Measurements from ENCODE around the gene SLC35E3.
"Not testable (repeated sequence)": the region's sequence is repeated elsewhere in the genome, so short reads cannot be mapped to it uniquely, and the experiment has no call there.

Gene SLC35E3

DNA sequence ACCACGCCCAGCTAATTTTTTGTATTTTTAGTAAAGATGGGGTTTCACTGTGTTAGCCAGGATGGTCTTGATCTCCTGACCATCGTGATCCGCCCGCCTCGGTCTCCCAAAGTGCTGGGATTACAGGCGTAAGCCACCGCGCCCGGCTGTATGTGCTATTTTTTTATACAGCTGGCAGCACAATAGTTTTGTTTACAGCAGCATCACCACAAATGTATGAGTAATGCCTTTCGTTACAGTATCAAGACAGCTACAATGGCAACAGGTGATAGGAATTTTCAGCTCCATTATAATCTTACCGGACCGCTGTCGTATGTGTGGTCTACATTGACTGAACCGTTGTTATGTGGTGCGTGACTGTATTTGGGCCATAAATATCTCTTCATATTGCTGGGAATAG, 50.4 kb downstream of the SLC35E3 start:
- Histone ChIP-seq H3K36me3 (ENCODE audit: control insufficient read depth, insufficient read depth, low read length, severe bottlenecking) (no peaks in the 10 kb centered on the region), H3K9ac (ENCODE audit: low read length) (no peak overlapping the region), H3K4me1 (ENCODE audit: control insufficient read depth, insufficient read depth, low read length) (peaks cover 4% of the 10 kb centered on the region), H3K9me3 (ENCODE audit: control insufficient read depth, low read length) (no peaks in the 10 kb centered on the region), H3K4me3 (ENCODE audit: low read length) (no peak overlapping the region), H3K27me3 (replicated peaks; ENCODE audit: control insufficient read depth, insufficient read depth, low read length) (no peaks in the 10 kb centered on the region)
- no peak for DNase-seq (ENCODE audit: low read depth)

DNA sequence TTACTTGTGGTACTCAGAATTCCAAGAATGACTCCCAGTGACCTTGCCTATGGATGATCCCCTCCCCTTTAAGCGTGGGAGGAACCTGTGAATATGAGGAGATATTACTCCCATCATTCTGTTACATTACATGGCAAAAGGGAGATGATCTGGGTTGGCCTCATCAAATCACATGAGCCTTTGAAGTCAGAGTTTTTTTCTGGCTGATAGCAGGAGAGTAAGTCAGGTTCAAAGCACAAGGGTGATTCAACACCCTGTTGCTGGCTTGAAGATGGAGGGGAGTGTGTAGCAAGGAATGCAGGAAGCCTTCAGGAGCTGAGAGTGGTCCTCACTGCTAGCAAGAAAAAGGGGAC, 52.9 kb downstream of the SLC35E3 start:
- peaks cover 12% of the 10 kb centered on the region for H3K4me1 ChIP-seq (ENCODE audit: control insufficient read depth, insufficient read depth, low read length)
- H3K4me3 ChIP-seq (ENCODE audit: low read length) = no peak overlapping the region
- no peaks in the 10 kb centered on the region for H3K9me3 ChIP-seq (ENCODE audit: control insufficient read depth, low read length)
- no peaks in the 10 kb centered on the region for H3K27me3 ChIP-seq (replicated peaks; ENCODE audit: control insufficient read depth, insufficient read depth, low read length)
- no peak for DNase-seq (ENCODE audit: low read depth)
- H3K36me3 ChIP-seq (ENCODE audit: control insufficient read depth, insufficient read depth, low read length, severe bottlenecking) = no peaks in the 10 kb centered on the region
- H3K9ac ChIP-seq (ENCODE audit: low read length) = no peak overlapping the region

DNA sequence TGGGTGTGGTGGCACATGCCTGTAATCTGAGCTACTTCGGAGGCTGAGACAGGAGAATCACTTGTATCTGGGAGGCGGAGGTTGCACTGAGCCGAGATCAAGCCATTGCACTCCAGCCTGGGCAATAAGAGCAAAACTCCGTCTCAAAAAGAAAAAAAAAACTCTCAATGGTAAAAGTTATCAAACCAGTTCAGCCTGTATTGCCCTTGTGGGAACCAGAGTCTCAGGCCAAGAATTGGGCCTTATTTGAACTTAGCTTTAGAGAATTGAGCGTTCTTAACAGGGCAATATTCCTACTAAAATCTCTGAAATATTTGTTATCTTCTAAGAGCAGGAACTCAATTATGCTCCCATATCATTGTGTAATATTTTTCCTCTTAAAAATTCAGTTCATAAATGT, 54.3 kb downstream of the SLC35E3 start:
- H3K4me3 ChIP-seq (ENCODE audit: low read length) = no peak overlapping the region
- DNase-seq (ENCODE audit: low read depth) = no peak
- H3K4me1 ChIP-seq (ENCODE audit: control insufficient read depth, insufficient read depth, low read length) = peaks cover 8% of the 10 kb centered on the region
- no peaks in the 10 kb centered on the region for H3K9me3 ChIP-seq (ENCODE audit: control insufficient read depth, low read length)
- no peak overlapping the region for H3K9ac ChIP-seq (ENCODE audit: low read length)
- H3K27me3 ChIP-seq (replicated peaks; ENCODE audit: control insufficient read depth, insufficient read depth, low read length) = no peaks in the 10 kb centered on the region
- H3K36me3 ChIP-seq (ENCODE audit: control insufficient read depth, insufficient read depth, low read length, severe bottlenecking) = no peaks in the 10 kb centered on the region

DNA sequence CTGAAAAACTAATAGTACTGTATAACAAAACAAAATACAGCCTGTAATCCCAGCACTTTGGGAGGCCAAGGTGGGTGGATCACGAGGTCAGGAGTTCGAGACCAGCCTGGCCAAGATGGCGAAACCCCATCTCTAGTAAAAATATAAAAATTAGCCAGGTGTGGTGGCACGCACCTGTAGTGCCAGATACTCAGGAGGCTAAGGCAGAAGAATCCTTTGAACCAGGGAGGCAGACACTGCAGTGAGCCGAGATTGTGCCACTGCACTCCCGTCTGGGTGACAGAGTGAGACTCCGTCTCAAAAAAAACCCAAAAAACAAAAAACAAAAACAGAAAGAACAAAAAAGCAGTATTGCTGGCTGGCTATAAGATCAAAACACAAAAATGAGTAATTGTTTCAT, 55.1 kb downstream of the SLC35E3 start:
- not testable (repeated sequence) for H3K4me3 ChIP-seq (ENCODE audit: low read length); H3K9me3 ChIP-seq (ENCODE audit: control insufficient read depth, low read length); H3K27me3 ChIP-seq (replicated peaks; ENCODE audit: control insufficient read depth, insufficient read depth, low read length); DNase-seq (ENCODE audit: low read depth); H3K9ac ChIP-seq (ENCODE audit: low read length); H3K36me3 ChIP-seq (ENCODE audit: control insufficient read depth, insufficient read depth, low read length, severe bottlenecking); H3K4me1 ChIP-seq (ENCODE audit: control insufficient read depth, insufficient read depth, low read length)

DNA sequence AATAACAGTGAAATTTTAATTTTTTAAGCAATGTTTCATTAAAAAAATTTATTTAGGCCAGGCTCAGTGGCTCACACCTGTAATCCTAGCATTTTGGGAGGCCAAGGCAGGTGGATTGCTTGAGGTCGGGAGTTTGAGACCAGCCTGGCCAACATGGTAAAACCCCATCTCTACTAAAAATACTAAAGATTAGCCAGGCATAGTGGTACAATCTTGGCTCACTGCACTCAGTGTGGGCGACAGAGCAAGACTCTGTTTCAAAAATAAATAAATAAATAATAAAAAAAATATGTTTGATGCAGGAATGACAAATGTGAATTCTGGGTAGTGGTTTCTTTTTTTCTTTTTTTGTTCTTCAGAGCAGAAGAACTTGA, 56.4 kb downstream of the SLC35E3 start:
- not testable (repeated sequence) for H3K9ac ChIP-seq (ENCODE audit: low read length); DNase-seq (ENCODE audit: low read depth); H3K36me3 ChIP-seq (ENCODE audit: control insufficient read depth, insufficient read depth, low read length, severe bottlenecking); H3K4me3 ChIP-seq (ENCODE audit: low read length); H3K9me3 ChIP-seq (ENCODE audit: control insufficient read depth, low read length); H3K27me3 ChIP-seq (replicated peaks; ENCODE audit: control insufficient read depth, insufficient read depth, low read length)
- H3K4me1 ChIP-seq (ENCODE audit: control insufficient read depth, insufficient read depth, low read length) = peaks cover 11% of the 10 kb centered on the region

DNA sequence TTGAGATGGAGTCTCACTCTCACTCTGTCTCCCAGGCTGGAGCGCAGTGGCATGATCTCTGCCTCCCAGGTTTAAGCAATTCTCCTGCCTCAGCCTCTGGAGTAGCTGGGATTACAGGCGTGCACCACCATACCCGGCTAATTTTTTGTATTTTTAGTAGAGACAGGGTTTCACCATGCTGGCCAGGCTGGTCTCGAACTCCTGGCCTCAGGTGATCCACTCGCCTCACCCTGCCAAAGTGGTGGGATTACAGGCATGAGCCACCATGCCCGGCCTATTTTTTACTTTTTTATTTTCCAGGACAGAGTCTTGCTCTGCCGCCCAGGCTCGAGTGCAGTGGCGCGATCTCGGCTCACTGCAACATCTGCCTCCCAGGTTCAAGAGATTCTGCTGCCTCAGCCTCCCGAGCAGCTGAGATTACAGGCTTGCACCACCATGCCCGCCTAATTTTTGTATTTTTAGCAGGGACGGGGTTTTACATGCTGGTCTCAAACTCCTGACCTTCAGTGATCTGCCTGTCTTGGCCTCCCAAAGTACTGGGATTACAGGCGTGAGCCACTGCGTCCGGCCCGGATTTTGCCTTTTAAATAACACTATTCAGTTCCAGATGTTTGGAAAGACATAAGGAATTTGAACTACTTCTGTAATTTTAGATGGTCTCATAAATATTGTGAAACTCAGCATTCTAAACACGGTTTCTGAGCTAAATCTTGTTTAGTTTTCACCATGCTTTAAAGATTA, 57.1 kb downstream of the SLC35E3 start:
- H3K9ac ChIP-seq (ENCODE audit: low read length); H3K9me3 ChIP-seq (ENCODE audit: control insufficient read depth, low read length); H3K4me3 ChIP-seq (ENCODE audit: low read length); H3K27me3 ChIP-seq (replicated peaks; ENCODE audit: control insufficient read depth, insufficient read depth, low read length); H3K36me3 ChIP-seq (ENCODE audit: control insufficient read depth, insufficient read depth, low read length, severe bottlenecking): not testable (repeated sequence)
- H3K4me1 ChIP-seq (ENCODE audit: control insufficient read depth, insufficient read depth, low read length) = peaks cover 12% of the 10 kb centered on the region
- DNase-seq (ENCODE audit: low read depth) = peak; percentile 85

DNA sequence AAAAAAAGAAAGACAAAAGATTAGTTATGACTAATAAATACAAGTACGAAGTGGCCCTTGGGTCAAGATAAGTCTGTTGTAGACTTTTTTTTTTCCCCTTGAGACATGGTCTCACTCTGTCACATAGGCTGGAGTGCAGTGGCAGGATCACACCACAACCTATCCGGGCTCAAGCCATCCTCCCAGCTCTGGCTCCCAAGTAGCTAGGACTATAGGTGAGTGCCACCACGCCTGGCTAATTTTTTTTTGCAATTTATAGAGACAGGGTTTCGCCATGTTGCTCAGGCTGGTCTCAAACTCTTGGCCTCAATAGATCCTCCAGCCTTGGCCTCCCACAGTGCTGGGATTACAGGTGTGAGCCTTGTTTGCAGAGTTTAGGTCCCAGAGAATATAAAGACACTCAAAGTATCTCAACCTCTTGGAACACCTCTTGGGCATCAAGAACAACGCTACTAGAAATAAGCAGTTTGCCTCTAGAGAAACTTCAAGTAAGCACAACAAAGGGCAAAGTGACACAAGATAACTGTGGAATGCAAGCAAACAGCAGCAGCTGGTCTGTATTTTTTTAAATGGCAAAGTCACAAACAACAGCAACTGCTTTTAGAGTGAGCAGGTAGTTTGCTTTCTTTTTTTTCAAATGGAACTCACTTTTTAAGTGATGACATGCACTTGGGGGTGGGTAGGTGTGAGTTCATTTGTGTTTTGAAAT, 58.1 kb downstream of the SLC35E3 start:
- H3K27me3 ChIP-seq (replicated peaks; ENCODE audit: control insufficient read depth, insufficient read depth, low read length) = no peaks in the 10 kb centered on the region
- H3K4me3 ChIP-seq (ENCODE audit: low read length) = no peak overlapping the region
- no peak overlapping the region for H3K9ac ChIP-seq (ENCODE audit: low read length)
- H3K9me3 ChIP-seq (ENCODE audit: control insufficient read depth, low read length) = no peaks in the 10 kb centered on the region
- DNase-seq (ENCODE audit: low read depth) = no peak
- H3K4me1 ChIP-seq (ENCODE audit: control insufficient read depth, insufficient read depth, low read length) = peaks cover 12% of the 10 kb centered on the region
- H3K36me3 ChIP-seq (ENCODE audit: control insufficient read depth, insufficient read depth, low read length, severe bottlenecking) = no peaks in the 10 kb centered on the region

DNA sequence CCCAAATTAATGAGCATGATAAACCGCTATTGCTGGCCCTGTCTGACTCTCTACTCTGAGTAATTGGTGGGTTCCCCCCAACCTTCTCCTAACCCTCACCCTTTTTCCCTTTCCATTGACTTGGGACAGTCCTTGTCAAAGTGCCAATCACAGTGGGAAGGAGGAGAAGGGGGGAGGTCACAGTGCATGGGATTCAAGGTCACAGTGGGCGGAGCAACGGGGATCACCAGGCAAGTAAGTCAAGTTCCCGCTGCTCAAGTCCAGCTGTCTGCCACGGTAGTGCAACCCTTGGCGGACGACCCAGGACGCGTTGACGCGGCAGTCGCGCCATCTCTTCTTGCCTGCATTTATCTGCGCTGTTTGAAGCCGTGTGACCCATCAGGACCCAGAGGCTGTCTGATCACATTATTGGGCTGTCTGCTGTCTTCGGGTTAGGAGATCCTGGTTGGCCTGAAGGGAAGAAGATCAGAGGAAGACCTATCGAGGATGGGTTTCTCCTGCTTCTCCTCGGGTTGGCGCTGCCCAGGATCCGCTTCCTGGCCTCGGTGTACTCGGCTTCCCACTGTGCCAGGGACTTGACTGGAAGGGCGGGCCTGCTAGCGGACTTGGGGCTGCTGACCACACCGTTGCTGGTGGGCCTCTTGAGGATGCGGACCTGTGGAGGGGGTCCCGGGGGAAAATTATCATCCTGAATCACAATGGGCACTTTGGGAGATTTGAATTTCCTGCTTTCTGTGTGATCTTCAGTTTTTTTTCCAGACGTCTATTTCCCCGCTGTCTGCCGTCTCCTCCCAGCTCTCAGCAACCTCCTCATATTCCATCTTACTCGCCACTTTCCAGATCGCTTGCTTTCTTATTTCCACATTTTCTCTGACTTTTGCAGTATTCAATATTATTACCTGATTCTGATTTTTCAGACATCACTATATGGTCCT, 58.9 kb downstream of the SLC35E3 start:
- peaks cover 4% of the 10 kb centered on the region for H3K36me3 ChIP-seq (ENCODE audit: control insufficient read depth, insufficient read depth, low read length, severe bottlenecking)
- peaks cover 14% of the 10 kb centered on the region for H3K4me1 ChIP-seq (ENCODE audit: control insufficient read depth, insufficient read depth, low read length)
- DNase-seq (ENCODE audit: low read depth) = no peak

DNA sequence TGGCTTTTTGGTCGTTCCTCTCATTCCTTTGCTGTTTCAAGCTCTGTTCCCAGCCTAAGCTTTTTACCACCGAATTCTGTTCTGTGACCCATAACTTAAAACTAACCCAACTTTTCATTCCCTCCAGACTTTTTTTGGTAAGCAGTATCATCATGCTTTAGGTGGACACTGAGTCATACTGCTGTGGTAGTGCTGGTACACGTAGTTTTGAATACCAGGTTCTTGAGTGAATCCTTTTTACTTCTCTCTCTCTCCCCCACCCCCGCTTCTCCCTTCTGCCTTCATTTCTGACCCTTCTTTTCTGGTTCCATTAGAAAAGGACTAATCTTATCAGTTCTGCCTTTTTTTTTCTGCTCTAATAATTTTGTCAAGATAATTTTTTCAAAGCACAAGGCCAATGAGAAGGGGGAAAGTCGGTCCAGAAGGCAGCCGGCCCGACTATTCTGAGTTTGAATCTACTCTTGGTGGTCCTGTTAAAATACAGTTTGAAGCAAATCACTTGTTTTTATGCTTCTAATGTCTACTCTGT, 59.7 kb downstream of the SLC35E3 start:
- no peak for DNase-seq (ENCODE audit: low read depth)
- Histone ChIP-seq H3K9me3 (ENCODE audit: control insufficient read depth, low read length) (no peaks in the 10 kb centered on the region), H3K9ac (ENCODE audit: low read length) (no peak overlapping the region), H3K27me3 (replicated peaks; ENCODE audit: control insufficient read depth, insufficient read depth, low read length) (no peaks in the 10 kb centered on the region), H3K4me1 (ENCODE audit: control insufficient read depth, insufficient read depth, low read length) (peaks cover 15% of the 10 kb centered on the region), H3K4me3 (ENCODE audit: low read length) (no peak overlapping the region), H3K36me3 (ENCODE audit: control insufficient read depth, insufficient read depth, low read length, severe bottlenecking) (peaks cover 9% of the 10 kb centered on the region)

More for the DNA sequence above, 58.9 kb downstream of the SLC35E3 start:
- Histone ChIP-seq H3K9me3 (ENCODE audit: control insufficient read depth, low read length) (no peaks in the 10 kb centered on the region), H3K9ac (ENCODE audit: low read length) (no peak overlapping the region), H3K27me3 (replicated peaks; ENCODE audit: control insufficient read depth, insufficient read depth, low read length) (no peaks in the 10 kb centered on the region), H3K4me3 (ENCODE audit: low read length) (no peak overlapping the region)

DNA sequence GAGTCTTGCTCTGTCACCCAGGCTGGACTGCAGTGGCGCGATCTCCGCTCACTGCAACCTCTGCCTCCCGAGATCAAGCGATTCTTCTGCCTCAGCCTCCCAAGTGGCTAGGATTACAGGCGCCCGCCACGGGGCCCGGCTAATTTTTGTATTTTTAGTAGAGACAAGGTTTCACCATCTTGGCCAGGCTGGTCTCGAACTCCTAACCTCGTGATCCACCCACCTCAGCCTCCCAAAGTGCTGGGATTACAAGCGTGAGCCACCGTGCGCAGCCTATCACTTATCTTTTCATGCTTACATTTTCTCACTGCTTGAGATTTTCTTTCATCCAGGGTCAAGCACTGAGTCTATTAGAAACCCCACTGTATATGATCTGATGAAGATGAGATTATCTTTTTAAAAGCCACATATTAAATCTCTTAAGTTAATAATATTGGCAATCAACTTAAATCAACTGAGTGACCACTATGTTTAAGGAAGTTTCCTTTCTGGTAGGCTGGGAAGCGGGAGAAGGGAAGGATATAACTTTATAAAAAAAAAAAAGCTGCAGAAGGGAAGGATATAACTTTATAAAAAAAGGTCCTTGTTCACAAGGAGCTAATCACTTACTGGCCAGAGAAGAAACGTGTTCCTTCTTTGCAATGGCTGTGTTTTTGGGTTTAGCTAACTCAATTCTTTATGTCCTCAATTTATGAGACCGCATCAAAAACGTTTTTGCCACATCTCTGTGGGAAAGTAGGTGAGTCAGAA, 60.7 kb downstream of the SLC35E3 start:
- Histone ChIP-seq H3K9me3 (ENCODE audit: control insufficient read depth, low read length) (no peaks in the 10 kb centered on the region), H3K27me3 (replicated peaks; ENCODE audit: control insufficient read depth, insufficient read depth, low read length) (no peaks in the 10 kb centered on the region), H3K4me3 (ENCODE audit: low read length) (no peak overlapping the region), H3K9ac (ENCODE audit: low read length) (peak overlapping the region; percentile 100), H3K4me1 (ENCODE audit: control insufficient read depth, insufficient read depth, low read length) (peaks cover 19% of the 10 kb centered on the region), H3K36me3 (ENCODE audit: control insufficient read depth, insufficient read depth, low read length, severe bottlenecking) (peaks cover 15% of the 10 kb centered on the region)
- DNase-seq (ENCODE audit: low read depth) = no peak

All from adipocyte (in vitro differentiated cells).